IMR-90 (cell line): ENCODE data around the gene RFT1. TPM values are rescaled to one million over a fixed set of nuclear protein-coding genes. Genes with fewer than 3 reads are reported as not detected.
A peak's percentile ranks its signal among the peaks of the same experiment; 100 is the strongest.

Experiments used
- BHLHE40 ChIP-seq: fragments of 150-350 bp; IDR thresholded peaks from 2 replicates; pipeline ENCODE4 v1.6.1; 2016; ENCODE audit warnings: mild to moderate bottlenecking, low read depth, low read length
- CEBPB ChIP-seq: IDR thresholded peaks from 2 replicates; pipeline ENCODE4 v1.6.1; 2012; ENCODE audit warnings: low read depth, low read length, improper control_type of control experiment
- MXI1 ChIP-seq: IDR thresholded peaks from 2 replicates; pipeline ENCODE4 v1.6.1; 2012; ENCODE audit warnings: low read depth, mild to moderate bottlenecking, low read length, moderate library complexity, borderline replicate concordance
- RFX5 ChIP-seq: IDR thresholded peaks from 2 replicates; pipeline ENCODE4 v1.8.0; 2012; ENCODE audit warnings: low read depth, mild to moderate bottlenecking, low read length, moderate library complexity
- polyA plus RNA-seq, 3 experiments: library from polyadenylated mRNA; depleted of rRNA; stranded (reverse); fragments of >200 nt; gene quantifications; 2 replicates each; pipeline ENCODE4 v1.2.3, GENCODE V29; 2012; ENCODE audit warnings: low replicate concordance in 1 of 3
- total RNA-seq: library from RNA; depleted of rRNA; stranded (reverse); fragments of >200 nt; gene quantifications from 2 replicates; pipeline ENCODE4 v1.2.3, GENCODE V29; 2012

RFT1 gene
- total and polyA plus RNA-seq, 2 of the 4 experiments (the other 2 are of a cell fraction), result 14.5 to 23.5 TPM

DNA sequence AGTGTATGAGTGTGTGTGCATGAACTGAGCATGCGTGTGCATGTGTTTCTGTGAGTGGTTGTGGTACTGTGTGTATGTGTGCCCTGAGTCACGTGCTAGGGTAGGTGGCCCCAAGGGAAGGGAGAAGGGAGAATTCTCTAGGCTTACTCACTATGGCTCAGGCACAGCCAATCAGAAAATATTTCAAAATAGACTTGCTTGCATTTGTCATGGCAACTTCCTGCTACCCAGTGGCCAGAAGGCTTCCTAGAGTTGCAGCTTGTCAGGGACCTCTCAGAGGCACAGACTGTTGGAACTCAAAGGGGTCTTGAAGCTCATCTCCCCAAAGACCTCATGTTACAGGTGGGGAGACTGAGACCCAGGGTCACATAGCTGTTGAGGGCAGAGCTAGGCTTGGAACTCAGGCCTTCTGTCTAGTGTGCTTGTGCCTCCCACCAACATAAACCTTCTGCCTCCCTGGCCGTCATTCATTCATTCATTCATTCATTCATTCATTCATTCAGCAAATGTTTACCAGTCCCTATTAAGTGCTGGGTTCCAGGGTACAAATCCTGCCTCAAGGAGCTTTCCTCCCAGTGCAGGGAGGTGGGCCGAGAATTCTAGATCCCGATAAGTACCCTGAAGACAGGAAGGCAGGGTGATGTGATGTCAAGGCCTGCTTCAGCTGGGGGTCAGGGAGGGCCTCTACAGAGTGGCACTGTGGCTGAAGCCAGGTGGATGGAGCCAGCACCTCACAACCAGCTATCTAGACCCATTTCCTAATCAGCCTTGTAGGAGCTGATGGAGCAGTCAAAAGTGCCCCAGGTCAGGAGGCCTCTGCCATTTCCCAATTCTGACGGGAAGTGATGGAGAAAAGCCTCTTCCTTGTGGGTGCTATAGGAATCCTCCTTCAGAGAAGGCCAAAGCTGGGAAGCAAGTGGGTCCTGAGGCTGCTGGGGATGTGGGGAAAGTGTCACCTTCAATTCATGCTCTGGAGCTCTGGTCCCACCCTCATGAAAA is 10.9 kb upstream of the RFT1 start (continued):
- TF ChIP-seq MXI1 (no peak), CEBPB (no peak), RFX5 (no peak), BHLHE40 (peak; percentile 88)
